ENCODE data around the gene MDM1. TPM values are rescaled to one million over a fixed set of nuclear protein-coding genes. Genes with fewer than 3 reads are reported as not detected.

The MDM1 gene
- polyA plus RNA-seq, 1 donor (not counting 4 experiments of a cell fraction or from before 2014, with no cell fraction given): 7.5 TPM

- no peak for DNase-seq (ENCODE audit: low read depth, low spot score)
- H3K79me2 ChIP-seq (ENCODE audit: control insufficient read depth, insufficient read depth, low read length): no peaks in the 10 kb centered on the region
- no peak overlapping the region for H3K4me2 ChIP-seq (ENCODE audit: control insufficient read depth, extremely low read depth, insufficient read depth, low read depth, low read length)
- TF ChIP-seq CTCF (optimal IDR thresholded peaks at IDR 0.05 in 1 of 3, IDR thresholded peaks at IDR 0.05 in 1 of 3, conservative IDR thresholded peaks at IDR 0.05 in 1 of 3; ENCODE audit: extremely low read depth in 1 of 3, insufficient read depth in 2 of 3, low read length in 3 of 3): no peak
- no peak for TF ChIP-seq EZH2 (IDR thresholded peaks at IDR 0.05; ENCODE audit: low read length)
- FAIRE-seq: no peak
- H3K9ac ChIP-seq (ENCODE audit: control insufficient read depth, extremely low read depth, insufficient read depth, low read length): no peak overlapping the region
- peaks cover 0 to 5% of the 10 kb centered on the region in 2 experiments for H3K36me3 ChIP-seq (ENCODE audit: control insufficient read depth in 2 of 2, extremely low read depth in 1 of 2, insufficient read depth in 2 of 2, low read length in 2 of 2)
- no peaks in the 10 kb centered on the region for H3K9me1 ChIP-seq (ENCODE audit: control insufficient read depth, extremely low read depth, insufficient read depth, low read length)
- no peak overlapping the region for H3K4me3 ChIP-seq (ENCODE audit: control insufficient read depth in 2 of 3, extremely low read depth in 1 of 3, insufficient read depth in 2 of 3, low read depth in 1 of 3, low read length in 3 of 3)
- no peaks in the 10 kb centered on the region for H3K27me3 ChIP-seq (ENCODE audit: control insufficient read depth, extremely low read depth, insufficient read depth, low read length)
- dilution Hi-C loops (cut with MboI; ENCODE audit: extremely low pct_ligation_motif_present, low sequenced_read_pairs): no loop called here
- H3K4me1 ChIP-seq (ENCODE audit: control insufficient read depth, extremely low read depth, insufficient read depth, low read length): peaks cover 8% of the 10 kb centered on the region
- H4K20me1 ChIP-seq (ENCODE audit: control insufficient read depth, extremely low read depth, insufficient read depth, low read length): no peaks in the 10 kb centered on the region
- no peak overlapping the region for H2AFZ ChIP-seq (ENCODE audit: control insufficient read depth, low read length)
- H3K9me3 ChIP-seq (ENCODE audit: control insufficient read depth, low read depth, low read length): no peaks in the 10 kb centered on the region
- H3K27ac ChIP-seq (ENCODE audit: control insufficient read depth, insufficient read depth, low read length): no peak overlapping the region
These were observed 5.4 kb downstream of the MDM1 start for GRCh38 chr12:68326716-68327115.

- Histone ChIP-seq H3K4me3 (ENCODE audit: control insufficient read depth in 2 of 3, extremely low read depth in 1 of 3, insufficient read depth in 2 of 3, low read depth in 1 of 3, low read length in 3 of 3) (no peak overlapping the region), H3K4me2 (ENCODE audit: control insufficient read depth, extremely low read depth, insufficient read depth, low read depth, low read length) (no peak overlapping the region), H3K9me1 (ENCODE audit: control insufficient read depth, extremely low read depth, insufficient read depth, low read length) (no peaks in the 10 kb centered on the region), H3K27me3 (ENCODE audit: control insufficient read depth, extremely low read depth, insufficient read depth, low read length) (no peaks in the 10 kb centered on the region), H3K27ac (ENCODE audit: control insufficient read depth, insufficient read depth, low read length) (no peak overlapping the region), H4K20me1 (ENCODE audit: control insufficient read depth, extremely low read depth, insufficient read depth, low read length) (no peaks in the 10 kb centered on the region), H3K4me1 (ENCODE audit: control insufficient read depth, extremely low read depth, insufficient read depth, low read length) (peaks cover under 1% of the 10 kb centered on the region), H3K79me2 (ENCODE audit: control insufficient read depth, insufficient read depth, low read length) (no peaks in the 10 kb centered on the region), H3K9ac (ENCODE audit: control insufficient read depth, extremely low read depth, insufficient read depth, low read length) (no peak overlapping the region), H2AFZ (ENCODE audit: control insufficient read depth, low read length) (no peak overlapping the region), H3K36me3 (ENCODE audit: control insufficient read depth in 2 of 2, extremely low read depth in 1 of 2, insufficient read depth in 2 of 2, low read length in 2 of 2) (peaks cover 0 to 5% of the 10 kb centered on the region in 2 experiments), H3K9me3 (ENCODE audit: control insufficient read depth, low read depth, low read length) (no peaks in the 10 kb centered on the region)
- DNase-seq (ENCODE audit: low read depth, low spot score): no peak
- TF ChIP-seq EZH2 (IDR thresholded peaks at IDR 0.05; ENCODE audit: low read length): no peak
- TF ChIP-seq CTCF (optimal IDR thresholded peaks at IDR 0.05 in 1 of 3, IDR thresholded peaks at IDR 0.05 in 1 of 3, conservative IDR thresholded peaks at IDR 0.05 in 1 of 3; ENCODE audit: extremely low read depth in 1 of 3, insufficient read depth in 2 of 3, low read length in 3 of 3): no peak
- FAIRE-seq: no peak
- dilution Hi-C loops (cut with MboI; ENCODE audit: extremely low pct_ligation_motif_present, low sequenced_read_pairs): no loop called here
These were observed 6.2 kb downstream of the MDM1 start for GRCh38 chr12:68325966-68326365.
